Transverse colon (tissue), 4 donors: Measurements from ENCODE around the gene USP16. TPM values are rescaled to one million over a fixed set of nuclear protein-coding genes. Genes with fewer than 3 reads are reported as not detected.
"Not testable (repeated sequence)": the region's sequence is repeated elsewhere in the genome, so short reads cannot be mapped to it uniquely, and the experiment has no call there.

ENCODE experiments used
- DNase-seq: peaks from one replicate; pipeline ENCODE4 v3.0.0-alpha.2; 2019
- H3K27ac ChIP-seq, 4 donors: fragments of 200-600 bp; sonication (generic); 2 replicates each; pipeline ENCODE4 v1.5.1; 2016 to 2018; ENCODE audit warnings: inconsistent platforms in 4 of 4
- H3K27me3 ChIP-seq: fragments of 200-600 bp; sonication (generic); 2 replicates; pipeline ENCODE4 v1.5.1; 2017; ENCODE audit warnings: inconsistent platforms
- H3K36me3 ChIP-seq, 4 donors: fragments of 200-600 bp; sonication (generic); 2 replicates each; pipeline ENCODE4 v1.5.1; 2017 to 2019; ENCODE audit warnings: inconsistent platforms in 4 of 4
- H3K4me1 ChIP-seq, 4 donors: fragments of 200-600 bp; sonication (generic); 2 replicates each; pipeline ENCODE4 v1.5.1; 2017 to 2020; ENCODE audit warnings: inconsistent platforms in 4 of 4
- H3K4me3 ChIP-seq, 4 donors: fragments of 200-600 bp; sonication (generic); 1 replicate in 1 of 4; 2 replicates in 3 of 4; pipeline versions ENCODE4 v1.5.1 to v1.6.1; 2017 to 2019; ENCODE audit warnings: inconsistent platforms in 4 of 4
- H3K9me3 ChIP-seq, 2 donors: fragments of 200-600 bp; sonication (generic); 2 replicates each; pipeline ENCODE4 v1.5.1; 2017 to 2019; ENCODE audit warnings: inconsistent platforms in 2 of 2
- EP300 ChIP-seq: sonication (generic); formaldehyde crosslinking; IDR thresholded peaks from one replicate; pipeline ENCODE4 v1.6.1; 2017; ENCODE audit warnings: antibody characterized with exemption, low read depth
- POLR2A ChIP-seq: fragments of 450-650 bp; IDR thresholded peaks from one replicate; pipeline ENCODE4 v1.6.1; 2016; ENCODE audit warnings: antibody characterized with exemption, mild to moderate bottlenecking, moderate library complexity
- POLR2AphosphoS5 ChIP-seq, 3 donors: sonication (generic); formaldehyde crosslinking; IDR thresholded peaks; one replicate each; pipeline ENCODE4 v1.6.1; 2016; ENCODE audit warnings: antibody characterized with exemption in 3 of 3
- WGBS, 2 donors: methylation state at CpG; one replicate each; pipeline ENCODE4 v1.1.5; 2018; ENCODE audit warnings: low coverage in 1 of 2; 5-methylcytosine and 5-hydroxymethylcytosine counted together
- in situ Hi-C, 4 donors: fragments of 200-750 bp; cut with MboI; loops; one replicate each; pipeline versions ENCODE4 v1.15.0 to v1.15.1; 2017; ENCODE audit warnings: low sequenced_read_pairs in 3 of 4, low pct_ligation_motif_present in 1 of 4, low pct_unique_long_range_greater_than_20kb in 1 of 4
- intact Hi-C: fragments of 100-400 bp; cut with DNase I; formaldehyde crosslinking; loops from one replicate; pipeline ENCODE4 v1.15.1; 2023; ENCODE audit warnings: low total_unique reads
- total RNA-seq, 4 donors: library from RNA; depleted of rRNA; stranded (reverse); fragments of >200 nt; gene quantifications; one replicate each; pipeline ENCODE4 v1.1.0, GENCODE V29; 2016
- TF ChIP-seq, protein P1 (sequence below), 5 experiments: fragments of 200-600 bp in 3 of 5; fragments of 450-650 bp in 2 of 5; sonication (generic) in 3 of 5; IDR thresholded peaks; 1 replicate in 2 of 5; 2 replicates in 3 of 5; pipeline ENCODE4 v1.5.1; 2016 to 2017; ENCODE audit warnings: antibody characterized with exemption in 5 of 5, inconsistent platforms in 3 of 5, mild to moderate bottlenecking in 2 of 5, moderate library complexity in 1 of 5

Gene USP16
- total RNA-seq, 4 donors from 2014 or later = 12.9 to 34.9 (median 22.0) TPM

GRCh38 chr21:28986677-28987076, 37.8 kb upstream of the USP16 start:
- DNase-seq = no peak
- Histone ChIP-seq H3K4me3 (no peak overlapping the region), H3K27me3 (no peaks in the 10 kb centered on the region), H3K9me3 (no peaks in the 10 kb centered on the region), H3K4me1 (peaks cover 6 to 13% (median 8%) of the 10 kb centered on the region in 4 donors), H3K36me3 (peaks cover 0 to 42% (median 15%) of the 10 kb centered on the region in 4 donors), H3K27ac (no peak overlapping the region)
- intact Hi-C loops = no loop called here
- in situ Hi-C loops = no loop called here
- WGBS, 2 donors = 67 to 92% methylated on average over 2 to 4 of the region's 4 CpGs
- TF ChIP-seq POLR2AphosphoS5 (IDR thresholded peaks at IDR 0.05) (no peak), POLR2A (no peak), EP300 (no peak)
- TF ChIP-seq, protein P1, sequence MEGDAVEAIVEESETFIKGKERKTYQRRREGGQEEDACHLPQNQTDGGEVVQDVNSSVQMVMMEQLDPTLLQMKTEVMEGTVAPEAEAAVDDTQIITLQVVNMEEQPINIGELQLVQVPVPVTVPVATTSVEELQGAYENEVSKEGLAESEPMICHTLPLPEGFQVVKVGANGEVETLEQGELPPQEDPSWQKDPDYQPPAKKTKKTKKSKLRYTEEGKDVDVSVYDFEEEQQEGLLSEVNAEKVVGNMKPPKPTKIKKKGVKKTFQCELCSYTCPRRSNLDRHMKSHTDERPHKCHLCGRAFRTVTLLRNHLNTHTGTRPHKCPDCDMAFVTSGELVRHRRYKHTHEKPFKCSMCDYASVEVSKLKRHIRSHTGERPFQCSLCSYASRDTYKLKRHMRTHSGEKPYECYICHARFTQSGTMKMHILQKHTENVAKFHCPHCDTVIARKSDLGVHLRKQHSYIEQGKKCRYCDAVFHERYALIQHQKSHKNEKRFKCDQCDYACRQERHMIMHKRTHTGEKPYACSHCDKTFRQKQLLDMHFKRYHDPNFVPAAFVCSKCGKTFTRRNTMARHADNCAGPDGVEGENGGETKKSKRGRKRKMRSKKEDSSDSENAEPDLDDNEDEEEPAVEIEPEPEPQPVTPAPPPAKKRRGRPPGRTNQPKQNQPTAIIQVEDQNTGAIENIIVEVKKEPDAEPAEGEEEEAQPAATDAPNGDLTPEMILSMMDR (IDR thresholded peaks at IDR 0.05) = no peak

GRCh38 chr21:28988146-28988545, 36.3 kb upstream of the USP16 start:
- H3K27ac ChIP-seq, H3K9me3 ChIP-seq, H3K4me3 ChIP-seq, H3K27me3 ChIP-seq, in situ Hi-C loops, intact Hi-C loops, DNase-seq: not testable (repeated sequence)
- 95 to 100% methylated on average over 1 to 6 of the region's 6 CpGs for WGBS, 2 donors
- Histone ChIP-seq H3K4me1 (peaks cover 8 to 19% (median 14%) of the 10 kb centered on the region in 4 donors), H3K36me3 (peaks cover 0 to 34% (median 12%) of the 10 kb centered on the region in 4 donors)

DNA sequence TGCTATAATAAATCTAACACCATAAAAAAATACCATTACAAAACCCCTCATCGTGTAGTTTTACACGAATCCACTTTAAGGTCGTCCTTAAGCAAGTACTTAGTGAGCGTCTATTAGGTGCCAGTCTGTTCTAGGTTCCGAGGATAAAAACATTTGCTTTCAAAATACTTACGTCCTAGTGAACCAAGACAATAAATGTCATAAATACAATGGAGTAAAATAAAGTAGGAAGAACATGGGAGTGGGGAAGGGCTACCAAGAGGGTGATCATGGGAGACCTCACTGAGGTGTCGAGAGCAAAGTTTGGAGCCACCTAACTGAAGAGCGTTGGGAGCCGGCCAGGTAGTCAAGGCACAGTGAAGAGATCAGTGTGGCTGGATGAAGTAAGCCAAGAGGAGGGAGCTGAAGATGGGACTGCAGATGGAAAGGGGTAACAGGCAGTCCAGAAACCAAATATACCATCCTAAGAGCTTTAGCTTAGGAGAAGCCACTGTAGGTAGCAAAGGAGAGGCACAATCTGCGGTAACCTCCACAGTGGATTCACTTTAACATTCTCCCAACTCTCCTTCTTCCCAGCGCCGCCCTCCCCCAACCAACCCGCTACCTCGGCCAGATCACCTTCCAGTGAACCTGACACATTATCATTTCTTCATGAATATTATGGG, 32.5 kb upstream of the USP16 start:
- in situ Hi-C loops = no loop called here
- peak overlapping the region; percentile 33 to 87 (median 68) for H3K4me3 ChIP-seq
- no peaks in the 10 kb centered on the region for H3K27me3 ChIP-seq
- DNase-seq = no peak
- H3K36me3 ChIP-seq = no peaks in the 10 kb centered on the region
- peaks cover 8 to 20% (median 15%) of the 10 kb centered on the region in 4 donors for H3K4me1 ChIP-seq
- no peak for TF ChIP-seq POLR2AphosphoS5 (IDR thresholded peaks at IDR 0.05)
- no peak for TF ChIP-seq EP300
- TF ChIP-seq, protein P1 (IDR thresholded peaks at IDR 0.05) = no peak
- TF ChIP-seq POLR2A = no peak
- peak overlapping the region; percentile 86 to 94 (median 89) for H3K27ac ChIP-seq
- no peaks in the 10 kb centered on the region for H3K9me3 ChIP-seq
- 5% methylated on average over 8 to 14 of the region's 14 CpGs for WGBS, 2 donors
- intact Hi-C loops = no loop called here

GRCh38 chr21:28992526-28993292, 31.8 kb upstream of the USP16 start, which contains the start of gene LTN1:
Gene LTN1 (minus strand): TSS chr21:28992877. CDS start chr21:28992805, 72 bp downstream.
- intact Hi-C loops (no loop called here), in situ Hi-C loops (no loop called here)
- DNase-seq = peak; percentile 99
- TF ChIP-seq POLR2A = peak; percentile 73
- TF ChIP-seq, protein P1 (IDR thresholded peaks at IDR 0.05) = no peak
- TF ChIP-seq EP300 = no peak
- TF ChIP-seq POLR2AphosphoS5 (IDR thresholded peaks at IDR 0.05) = peak in 2 of 3 donors; percentile 80 to 86
- Histone ChIP-seq H3K4me1 (peaks cover 8 to 20% (median 15%) of the 10 kb centered on the region in 4 donors), H3K27ac (peak within 1 kb of the TSS; percentile 86 to 94 (median 89)), H3K9me3 (no peaks in the 10 kb centered on the region), H3K36me3 (no peaks in the 10 kb centered on the region), H3K27me3 (no peaks in the 10 kb centered on the region), H3K4me3 (peak within 1 kb of the TSS; percentile 33 to 87 (median 68))
- 1 to 10% methylated on average over 2 to 43 of the region's 43 CpGs for WGBS, 2 donors
